GM21423 (cell line): Measurements from ENCODE around the gene NELFB.

Experiments used
- ATAC-seq: cut with Tn5 transposase; IDR thresholded peaks from one replicate; pipeline ENCODE4 v1.9.1; 2021; ENCODE audit warnings: mild to moderate bottlenecking, moderate library complexity; ENCODE audit not compliant: unreplicated experiment

The NELFB gene

GRCh38 chr9:137254624-137255447 is at the start of gene NELFB:
NELFB (plus strand) TSS chr9:137255327.
- peak; percentile 76 for ATAC-seq

DNA sequence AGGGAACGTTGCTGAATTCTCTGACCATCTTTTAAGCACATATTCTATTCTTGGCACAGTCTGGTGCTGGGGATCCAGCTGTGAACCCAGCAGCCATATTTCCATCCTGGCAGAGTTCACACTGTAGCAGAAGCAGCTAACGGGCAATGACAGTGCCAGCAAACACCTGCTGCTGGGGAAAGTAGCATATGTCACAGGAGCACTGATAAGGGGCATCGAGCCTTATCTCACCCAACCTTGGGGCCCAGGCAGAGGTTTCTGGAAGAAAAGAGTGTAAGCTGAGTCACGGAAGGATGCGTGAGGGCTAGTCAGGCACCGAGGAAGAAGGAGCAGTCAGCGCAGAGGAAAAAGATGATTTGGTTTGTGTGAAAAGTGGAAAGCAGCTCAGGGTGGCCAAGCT is 48.5 kb upstream of the NELFB start:
- no peak for ATAC-seq

GRCh38 chr9:137211532-137211931 is 43.6 kb upstream of the NELFB start:
- ATAC-seq = no peak

GRCh38 chr9:137212520-137212919 is 42.6 kb upstream of the NELFB start:
- ATAC-seq = no peak

- no peak for ATAC-seq
These were observed 41.7 kb upstream of the NELFB start for GRCh38 chr9:137213160-137214060.

- ATAC-seq = no peak
These were observed 40.5 kb upstream of the NELFB start for GRCh38 chr9:137214620-137215019.

DNA sequence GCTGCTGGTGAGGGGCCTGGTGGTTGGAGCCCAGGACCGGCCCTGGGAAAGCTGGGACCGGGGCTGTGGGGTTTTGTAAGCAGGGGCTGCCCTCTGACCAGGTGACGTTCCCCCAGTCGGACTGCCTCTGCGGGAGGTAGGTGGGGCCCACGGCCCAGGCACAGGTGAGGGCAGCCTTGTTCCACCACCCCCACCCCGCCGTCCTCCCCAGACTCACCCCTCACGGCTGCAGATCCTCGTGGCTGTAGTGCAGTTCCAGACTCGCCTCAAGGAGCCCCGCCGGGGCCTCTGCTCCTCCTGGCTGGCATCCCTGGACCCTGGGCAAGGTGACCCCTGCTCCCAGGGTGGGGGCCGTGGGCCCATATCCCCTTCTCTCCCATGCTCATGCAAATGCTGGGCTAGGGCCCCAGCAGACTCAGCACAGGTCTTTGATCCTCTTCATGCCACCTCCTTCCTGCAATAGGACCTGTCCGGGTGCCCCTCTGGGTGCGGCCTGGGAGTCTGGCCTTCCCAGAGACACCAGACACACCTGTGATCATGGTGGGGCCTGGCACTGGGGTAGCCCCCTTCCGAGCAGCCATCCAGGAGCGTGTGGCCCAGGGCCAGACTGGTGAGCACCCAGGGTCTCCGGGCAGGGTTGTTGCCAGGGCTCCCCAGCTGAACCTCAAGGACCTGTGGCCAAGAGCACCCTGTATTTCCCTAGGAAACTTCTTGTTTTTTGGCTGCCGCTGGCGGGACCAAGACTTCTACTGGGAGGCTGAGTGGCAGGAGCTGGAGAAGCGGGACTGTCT is 39.7 kb upstream of the NELFB start:
- no peak for ATAC-seq

GRCh38 chr9:137216188-137216965 is 38.8 kb upstream of the NELFB start:
- ATAC-seq = no peak

- ATAC-seq = no peak
These were observed 37.6 kb upstream of the NELFB start for GRCh38 chr9:137217276-137218211.

- ATAC-seq = no peak
These were observed 36.8 kb upstream of the NELFB start for GRCh38 chr9:137218212-137218753.

GRCh38 chr9:137218754-137219271 is 36.3 kb upstream of the NELFB start:
- no peak for ATAC-seq

GRCh38 chr9:137219757-137220316 is 35.3 kb upstream of the NELFB start:
- no peak for ATAC-seq

DNA sequence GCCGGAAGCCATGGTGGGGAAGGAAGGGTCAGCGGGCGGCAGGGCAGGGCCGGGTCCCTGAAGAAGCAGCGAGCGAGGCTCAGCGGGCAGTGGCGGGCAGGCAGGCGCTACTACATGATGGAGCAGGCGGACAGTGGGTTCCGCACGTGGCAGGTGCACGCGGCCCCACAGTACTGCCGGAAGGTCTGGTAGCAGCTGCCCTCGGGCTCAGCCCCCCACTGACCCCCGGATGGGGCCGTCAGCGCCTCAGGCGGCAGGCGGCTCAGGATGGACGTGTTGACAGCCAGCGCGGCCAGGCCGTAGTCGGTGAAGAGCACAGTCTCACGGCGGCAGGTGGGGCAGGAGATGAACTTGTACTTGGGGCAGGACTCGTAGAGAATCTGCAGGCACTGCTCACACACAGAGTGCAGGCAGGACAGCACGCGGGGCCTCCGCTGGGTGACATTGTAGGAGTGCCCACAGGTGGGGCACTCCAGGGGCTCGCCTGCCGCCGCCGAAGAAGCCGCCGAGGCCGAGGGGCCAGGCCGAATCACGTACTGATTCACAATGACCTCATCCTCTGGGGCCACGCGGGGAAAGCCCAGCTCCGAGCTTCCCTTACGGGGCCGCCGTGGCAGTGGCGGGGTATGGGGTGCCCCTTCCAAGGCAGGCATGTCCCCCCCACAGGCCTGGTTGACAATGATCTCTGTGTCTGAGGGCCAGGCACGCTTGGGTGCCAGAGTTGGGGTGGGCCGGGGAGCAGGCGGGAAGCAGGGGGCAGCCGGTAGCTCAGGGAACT is 34.6 kb upstream of the NELFB start:
- no peak for ATAC-seq

DNA sequence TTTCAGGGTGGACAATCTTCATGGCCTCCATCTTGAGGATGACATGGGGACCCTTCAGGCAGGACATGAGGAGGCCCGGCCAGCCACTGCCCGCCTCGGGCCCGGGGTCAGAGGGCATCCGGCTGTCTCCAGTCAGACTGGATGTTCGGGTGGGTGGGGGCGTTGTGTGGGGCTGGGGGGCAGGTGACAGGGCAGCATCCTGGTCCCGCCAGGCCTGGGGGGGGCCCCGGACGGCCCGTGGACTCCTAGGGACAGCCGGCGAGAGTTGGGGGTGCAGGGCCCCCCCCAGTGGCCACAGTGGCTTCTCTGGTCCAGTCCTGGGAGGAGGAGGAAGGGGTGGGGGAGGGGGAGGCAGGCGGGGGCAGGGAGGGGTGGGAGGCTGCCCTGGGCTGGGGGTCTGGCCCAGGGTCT is 34.0 kb upstream of the NELFB start:
- no peak for ATAC-seq

- ATAC-seq = no peak
These were observed 33.5 kb upstream of the NELFB start for GRCh38 chr9:137221506-137222111.

GRCh38 chr9:137222190-137223077 is 32.7 kb upstream of the NELFB start, which contains the start of gene RNF208:
RNF208 (minus strand) TSS chr9:137222240; CDS start chr9:137221212, 1,028 bp downstream.
- ATAC-seq = no peak
